SK-MEL-5 (cell line): ENCODE data around the gene OSGIN1. TPM values are rescaled to one million over a fixed set of nuclear protein-coding genes. Genes with fewer than 3 reads are reported as not detected.

Source experiments
- DNase-seq: peaks from one replicate; pipeline ENCODE4 v3.0.0-alpha.2; 2016; ENCODE audit warnings: low read depth, low spot score
- in situ Hi-C: cut with HindIII; loops from 2 replicates; pipeline ENCODE4 v1.10.0; 2016; ENCODE audit warnings: low sequenced_read_pairs, high pct_unique_total_duplicates, low pct_unique_long_range_greater_than_20kb
- polyA plus RNA-seq, 2 experiments: library from polyadenylated mRNA; depleted of rRNA; stranded (reverse); fragments of >200 nt; gene quantifications; 2 replicates each; pipeline ENCODE4 v1.2.3, GENCODE V29; 2015
- total RNA-seq: library from RNA; depleted of rRNA; stranded (reverse); fragments of >200 nt; shearing (Covaris generic); gene quantifications from 2 replicates; pipeline ENCODE4 v1.2.3, GENCODE V29; 2014; rRNA removed

The OSGIN1 gene, protein sequence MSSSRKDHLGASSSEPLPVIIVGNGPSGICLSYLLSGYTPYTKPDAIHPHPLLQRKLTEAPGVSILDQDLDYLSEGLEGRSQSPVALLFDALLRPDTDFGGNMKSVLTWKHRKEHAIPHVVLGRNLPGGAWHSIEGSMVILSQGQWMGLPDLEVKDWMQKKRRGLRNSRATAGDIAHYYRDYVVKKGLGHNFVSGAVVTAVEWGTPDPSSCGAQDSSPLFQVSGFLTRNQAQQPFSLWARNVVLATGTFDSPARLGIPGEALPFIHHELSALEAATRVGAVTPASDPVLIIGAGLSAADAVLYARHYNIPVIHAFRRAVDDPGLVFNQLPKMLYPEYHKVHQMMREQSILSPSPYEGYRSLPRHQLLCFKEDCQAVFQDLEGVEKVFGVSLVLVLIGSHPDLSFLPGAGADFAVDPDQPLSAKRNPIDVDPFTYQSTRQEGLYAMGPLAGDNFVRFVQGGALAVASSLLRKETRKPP
- 88.5 and 90.9 TPM in 2 replicates for total RNA-seq
- 134 and 146 TPM in 2 replicates for polyA plus RNA-seq (2015; cell fraction: cytosol; rRNA removed)
- 147 and 184 TPM in 2 replicates for polyA plus RNA-seq (2015; cell fraction: nucleus; rRNA removed)

DNA sequence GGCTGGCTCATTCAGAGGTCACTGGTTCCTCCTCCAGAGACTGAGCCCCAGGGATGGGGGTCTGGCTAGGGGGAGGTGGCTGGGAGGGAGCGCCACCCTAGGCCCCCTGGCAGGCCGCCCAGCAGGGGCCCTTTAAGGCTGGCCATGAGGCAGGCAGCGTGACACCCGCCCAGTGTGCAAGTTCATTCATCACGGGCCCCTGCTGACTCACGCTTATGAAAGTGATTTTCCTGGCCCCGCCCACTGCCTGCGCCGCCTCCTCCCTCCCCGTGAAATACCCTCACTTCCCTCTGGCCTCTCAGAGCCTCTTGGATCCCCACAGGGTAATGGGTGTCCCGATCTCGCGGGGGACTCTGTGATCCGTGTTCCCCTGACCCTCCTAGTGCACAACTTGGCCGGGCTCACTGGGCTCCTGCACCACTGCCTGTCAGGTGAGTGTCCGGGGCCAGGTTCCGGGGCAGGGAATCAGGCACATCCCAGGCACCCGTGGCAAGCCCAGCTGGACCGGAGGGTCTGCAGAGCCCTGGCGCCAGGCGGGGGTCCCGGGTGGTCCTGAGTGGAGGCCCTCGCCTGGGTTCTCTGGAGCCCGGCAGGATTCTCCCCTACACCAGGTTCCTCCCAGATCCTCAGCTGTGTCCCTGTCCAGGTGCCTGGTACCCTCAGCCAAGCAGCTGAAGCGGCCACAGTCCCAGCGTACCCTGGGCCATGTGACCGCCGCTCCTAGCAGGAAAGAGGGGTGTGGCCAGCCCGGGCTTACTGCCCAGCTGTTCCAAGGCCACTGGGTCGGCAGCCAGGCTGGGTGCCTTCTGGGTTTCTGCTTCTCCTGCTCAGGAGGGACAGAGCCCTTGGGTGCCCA, at the start of gene OSGIN1:
OSGIN1 (plus strand) TSS at position 301 of the 856 bp plus-strand sequence. CDS start 4,432 bp downstream, outside the sequence.
- in situ Hi-C loops: no loop called here
- peak; percentile 96 for DNase-seq

DNA sequence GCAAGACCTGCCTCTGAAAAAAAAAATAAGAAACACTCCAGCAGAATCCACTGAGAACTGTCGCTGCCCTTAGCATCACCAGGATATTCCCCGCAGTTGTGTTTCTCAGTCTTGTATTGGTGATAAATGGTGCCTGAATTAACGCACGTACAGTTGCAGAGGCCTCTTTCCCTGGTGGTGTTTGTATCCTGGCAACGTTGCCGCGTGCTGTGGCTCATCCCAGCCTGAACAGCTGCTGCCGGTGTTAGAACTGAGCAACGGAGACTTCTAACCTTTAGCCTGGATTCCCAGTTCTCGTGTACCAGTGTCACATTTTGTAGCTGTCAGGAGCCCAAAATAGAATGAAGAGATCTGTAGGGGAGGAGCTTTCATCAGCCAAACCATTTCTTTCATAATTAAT, 49.3 kb upstream of the OSGIN1 start:
- in situ Hi-C loops: no loop called here
- DNase-seq: no peak

DNA sequence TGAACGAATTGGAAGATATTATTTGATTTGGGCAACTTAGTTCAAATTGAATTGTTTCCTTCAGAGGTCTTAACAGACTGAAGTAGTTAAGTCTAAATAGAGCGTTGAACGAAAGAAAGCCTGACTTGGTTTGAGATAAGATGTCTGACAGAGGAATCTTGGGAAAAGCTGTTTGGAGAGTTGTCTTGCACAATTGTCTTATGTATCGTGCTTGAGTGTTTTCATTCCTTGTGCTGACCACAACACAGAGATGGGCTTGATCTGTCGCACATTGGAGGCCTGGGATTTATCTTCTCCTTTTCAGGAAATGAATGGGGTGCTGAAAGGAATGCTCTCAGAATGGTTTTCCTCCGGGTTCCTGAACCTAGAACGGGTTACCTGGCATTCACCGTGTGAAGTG, 46.4 kb upstream of the OSGIN1 start:
- in situ Hi-C loops: no loop called here
- DNase-seq: no peak

DNA sequence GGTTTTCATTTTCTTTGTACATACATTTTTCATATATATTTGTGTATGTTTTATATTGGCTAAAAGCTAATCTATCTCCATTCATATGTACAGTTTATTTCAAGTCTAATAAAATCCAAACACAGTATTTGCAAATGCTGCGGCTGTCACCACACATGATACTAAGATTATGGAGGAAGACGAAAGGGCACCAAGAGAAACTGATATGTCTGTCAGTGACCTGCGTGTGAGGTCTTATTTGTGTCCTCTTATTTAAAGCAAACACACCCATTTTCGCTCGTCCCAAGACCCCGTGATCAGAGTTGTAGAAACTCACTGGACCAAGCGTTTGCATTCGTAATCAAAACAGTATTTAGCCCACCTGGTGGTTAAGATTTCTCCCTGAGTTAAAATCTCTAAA, 45.9 kb upstream of the OSGIN1 start:
- in situ Hi-C loops: no loop called here
- no peak for DNase-seq

DNA sequence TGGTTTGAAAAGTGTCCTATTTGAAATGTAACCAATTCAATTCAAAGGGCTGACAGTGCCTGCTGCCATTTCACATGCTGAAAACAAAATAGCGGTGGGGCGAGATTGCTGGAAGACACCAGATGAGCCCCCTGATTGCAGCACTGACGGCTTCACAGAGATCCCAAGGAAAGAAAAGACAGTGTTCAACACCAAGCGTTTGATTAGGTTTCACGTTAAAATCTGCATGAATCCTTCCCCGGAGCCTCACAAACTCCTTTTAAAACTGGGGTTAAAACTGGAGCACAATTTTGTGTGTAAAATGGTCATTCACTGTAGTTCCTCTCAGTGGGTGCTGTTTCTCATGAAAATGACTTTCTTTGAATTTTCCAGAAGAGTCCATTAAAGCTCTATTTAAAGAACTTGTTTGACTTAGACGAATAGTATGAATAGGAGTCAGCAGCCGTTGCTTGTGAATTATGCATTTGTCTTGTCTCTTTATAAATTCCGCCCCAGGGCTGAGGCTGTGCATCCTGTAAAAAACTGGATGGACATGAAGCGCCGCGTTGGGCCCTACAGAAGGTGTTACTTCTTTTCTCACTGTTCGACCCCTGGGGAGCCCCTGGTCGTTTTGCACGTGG, 45.3 kb upstream of the OSGIN1 start:
- in situ Hi-C loops: no loop called here
- DNase-seq: peak; percentile 79

DNA sequence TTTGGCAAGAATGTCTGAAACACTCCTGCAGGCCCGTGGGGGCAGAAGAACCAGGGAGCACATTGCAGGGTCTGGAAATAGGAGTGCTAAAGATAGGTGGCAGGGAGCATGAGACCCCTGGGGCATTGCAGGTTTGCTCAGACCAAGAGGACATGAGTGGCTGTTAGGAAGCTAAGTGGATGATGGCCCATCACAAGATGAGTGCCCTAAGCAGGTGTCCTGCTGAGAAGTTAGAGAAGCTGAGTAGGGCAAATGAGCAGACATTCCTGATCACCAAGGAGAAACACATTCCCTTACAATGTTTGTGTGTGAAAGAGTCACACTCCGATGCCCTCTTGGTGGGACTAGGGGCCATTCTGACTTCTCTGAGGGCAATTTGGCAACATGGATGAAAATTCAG, 44.2 kb upstream of the OSGIN1 start:
- in situ Hi-C loops: no loop called here
- no peak for DNase-seq

DNA sequence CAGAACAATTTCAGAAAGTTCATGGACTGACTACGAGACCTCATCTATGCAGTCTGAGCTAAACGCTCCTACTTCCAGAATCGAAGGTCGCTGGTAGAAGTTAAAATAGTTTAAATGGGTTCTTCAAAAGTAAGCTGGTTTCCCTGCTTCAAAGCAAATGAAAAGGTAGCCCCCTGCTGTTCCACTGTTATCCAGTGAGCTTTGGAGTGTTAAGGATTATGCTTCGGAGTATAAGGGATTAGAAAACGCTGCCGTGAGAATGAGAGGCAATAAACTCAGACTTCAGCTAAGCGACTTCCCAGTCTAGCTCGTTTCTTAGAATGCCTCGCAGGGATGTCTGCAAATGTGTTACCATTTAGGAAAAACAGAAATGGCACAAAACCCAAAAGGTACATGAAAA, 41.8 kb upstream of the OSGIN1 start:
- in situ Hi-C loops: no loop called here
- no peak for DNase-seq

DNA sequence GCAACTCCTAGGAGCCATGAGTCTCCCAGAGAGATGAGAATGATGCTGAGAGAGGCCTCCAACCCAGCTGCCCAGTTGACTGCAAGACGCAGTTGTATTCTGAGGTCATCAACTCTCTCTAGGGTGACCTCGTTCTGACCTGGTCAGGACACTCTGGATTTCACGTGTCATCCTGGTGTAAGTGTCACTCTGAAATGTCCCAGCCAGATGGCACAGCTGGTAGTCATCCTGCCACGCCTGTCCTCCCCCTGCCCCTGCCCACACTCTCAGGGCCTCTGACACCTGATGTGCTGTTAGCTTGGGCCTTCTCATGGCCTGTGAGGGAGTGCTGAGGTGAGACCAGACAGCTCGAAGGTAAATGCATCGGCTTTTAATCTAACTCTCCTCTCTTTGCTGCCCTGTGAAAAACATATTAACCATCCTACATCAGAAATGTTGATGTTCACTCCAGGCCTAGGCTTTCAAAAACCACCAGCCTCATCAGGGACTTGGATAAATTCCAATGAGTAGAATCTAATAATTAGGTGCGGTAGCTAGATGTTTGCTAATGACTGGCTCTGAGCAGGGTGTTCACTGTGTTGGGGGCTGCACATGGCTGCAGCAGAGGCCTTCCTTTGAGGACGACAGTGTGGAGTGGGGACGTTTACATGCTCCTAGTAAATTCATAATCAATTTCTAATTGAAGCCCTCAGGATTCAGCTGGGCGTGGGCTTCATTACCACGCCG, 40.4 kb upstream of the OSGIN1 start:
- in situ Hi-C loops: no loop called here
- no peak for DNase-seq

DNA sequence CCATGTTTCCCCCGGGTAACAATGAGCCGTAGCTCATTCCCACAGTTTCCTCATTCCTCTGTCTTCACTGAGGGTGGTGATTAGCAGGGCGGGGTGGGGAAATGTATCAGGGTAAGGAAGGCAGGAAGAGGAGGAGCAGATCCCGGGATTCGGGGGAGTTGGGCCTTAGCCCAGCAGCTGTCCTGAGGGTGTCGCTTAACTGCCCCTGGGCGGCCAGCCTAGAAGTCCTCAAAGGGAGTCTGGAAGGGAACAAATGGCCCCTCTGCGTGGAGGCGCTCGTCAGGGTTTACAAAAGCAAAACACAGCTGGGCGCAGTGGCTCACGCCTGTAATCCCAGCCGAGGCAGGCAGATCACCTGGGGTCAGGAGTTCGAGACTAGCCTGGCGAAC, 39.8 kb upstream of the OSGIN1 start:
- DNase-seq: no peak
- in situ Hi-C loops: no loop called here

DNA sequence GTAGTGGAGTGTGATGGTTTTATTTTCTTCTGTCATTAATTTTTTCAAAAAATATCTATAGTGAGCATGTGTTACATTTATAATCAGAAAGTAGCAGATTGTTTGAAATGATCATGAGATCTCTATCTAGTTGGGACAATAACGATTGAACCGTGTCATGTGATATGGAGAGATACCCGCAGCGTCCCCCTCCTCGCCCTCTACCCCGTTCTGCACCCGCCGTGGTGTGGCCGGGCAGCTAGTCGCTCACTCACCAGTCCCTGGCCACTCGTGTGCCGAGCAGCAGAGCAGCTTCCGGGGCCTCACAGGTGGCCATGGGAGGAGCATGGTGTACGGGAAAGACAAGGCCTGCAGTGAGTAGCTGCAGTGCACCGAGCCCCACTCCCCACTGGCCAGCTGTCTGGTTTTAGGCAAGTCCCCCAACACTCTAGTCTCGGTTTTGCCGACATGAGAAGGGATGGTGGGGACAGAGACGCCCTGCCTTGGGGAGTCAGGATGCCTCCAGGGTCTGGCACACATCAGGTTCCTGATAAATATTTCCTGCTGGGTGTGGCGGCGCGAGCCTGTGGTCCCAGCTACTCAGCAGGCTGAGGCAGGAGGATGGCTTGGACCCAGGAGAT, 38.8 kb upstream of the OSGIN1 start:
- DNase-seq: no peak

DNA sequence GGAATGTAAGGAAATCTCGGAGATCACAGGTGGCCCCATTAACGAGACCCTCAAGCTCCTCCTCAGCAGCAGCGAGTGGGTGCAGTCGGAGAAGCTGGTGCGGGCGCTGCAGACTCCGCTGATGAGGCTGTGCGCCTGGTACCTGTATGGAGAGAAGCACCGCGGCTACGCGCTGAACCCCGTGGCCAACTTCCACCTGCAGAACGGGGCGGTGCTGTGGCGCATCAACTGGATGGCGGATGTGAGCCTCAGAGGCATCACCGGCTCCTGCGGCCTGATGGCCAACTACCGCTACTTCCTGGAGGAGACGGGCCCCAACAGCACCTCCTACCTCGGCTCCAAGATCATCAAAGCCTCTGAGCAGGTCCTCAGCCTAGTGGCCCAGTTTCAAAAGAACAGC, 38.0 kb upstream of the OSGIN1 start:
- no peak for DNase-seq
- in situ Hi-C loops: no loop called here

More for the DNA sequence above, 38.8 kb upstream of the OSGIN1 start:
- in situ Hi-C loops: no loop called here

DNA sequence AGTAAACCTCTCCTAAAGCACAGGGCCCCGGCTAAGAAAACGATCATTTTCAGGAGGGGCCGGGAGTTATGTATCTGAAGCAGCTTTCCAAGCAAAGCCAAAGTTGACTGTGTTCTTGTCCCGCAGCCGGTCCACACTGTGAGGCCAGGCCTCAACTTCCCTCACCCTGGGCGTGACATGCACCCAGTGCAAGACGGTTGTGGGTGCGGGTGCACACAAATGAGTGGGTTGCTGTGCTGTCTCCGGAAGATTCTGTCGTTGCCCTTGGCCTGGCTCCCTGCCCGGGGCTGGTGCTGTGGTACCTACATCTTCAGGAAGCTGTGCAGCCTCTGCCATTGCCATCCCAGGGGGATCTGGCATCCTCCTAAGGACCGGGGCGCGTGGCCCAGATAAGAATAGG, 37.5 kb upstream of the OSGIN1 start:
- no peak for DNase-seq
- in situ Hi-C loops: no loop called here

DNA sequence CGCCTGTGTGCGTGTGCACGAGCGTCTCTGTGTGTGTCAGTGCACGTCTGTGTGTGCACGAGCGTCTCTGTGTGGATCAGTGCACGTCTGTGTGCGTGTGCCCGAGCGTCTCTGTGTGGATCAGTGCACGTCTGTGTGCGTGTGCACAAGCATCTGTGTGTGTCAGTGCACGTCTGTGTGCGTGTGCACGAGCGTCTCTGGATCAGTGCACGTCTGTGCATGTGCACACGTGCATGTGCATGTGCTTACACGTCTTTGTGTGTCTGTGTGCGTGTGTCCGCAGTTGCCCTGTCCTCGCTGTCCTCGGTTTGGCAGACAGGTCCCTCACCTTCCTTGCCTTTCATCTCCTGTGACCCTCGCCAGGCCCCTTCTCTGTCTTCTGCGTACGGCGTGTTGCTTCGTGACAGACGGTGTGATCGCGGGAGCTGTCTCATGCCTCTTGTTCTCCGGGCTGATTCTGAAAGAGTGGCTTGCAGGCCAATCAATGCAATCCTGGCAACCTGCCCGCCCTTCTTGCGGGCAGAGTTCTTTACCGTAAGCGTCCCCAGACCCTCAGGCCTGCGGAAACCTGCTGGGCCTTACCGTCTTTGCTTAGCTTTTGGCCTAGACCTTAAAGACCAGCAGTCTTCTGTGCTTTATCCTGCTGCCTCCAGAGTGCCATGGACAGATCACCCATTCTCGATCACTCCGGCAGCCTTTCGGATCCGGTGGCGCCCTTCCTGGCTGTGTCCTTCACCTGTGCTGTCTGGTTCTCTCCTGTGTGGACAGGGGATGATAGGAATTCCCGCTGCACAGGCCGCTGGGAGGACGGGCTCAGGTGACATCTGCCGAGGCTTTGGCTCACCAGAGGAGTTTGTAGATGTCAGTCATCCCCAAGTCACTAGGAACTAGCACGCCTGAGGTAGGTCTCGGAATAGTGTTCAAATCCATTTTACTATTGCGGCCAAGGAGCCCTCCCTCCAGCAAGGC, 35.6 kb upstream of the OSGIN1 start:
- DNase-seq: no peak
- in situ Hi-C loops: no loop called here

DNA sequence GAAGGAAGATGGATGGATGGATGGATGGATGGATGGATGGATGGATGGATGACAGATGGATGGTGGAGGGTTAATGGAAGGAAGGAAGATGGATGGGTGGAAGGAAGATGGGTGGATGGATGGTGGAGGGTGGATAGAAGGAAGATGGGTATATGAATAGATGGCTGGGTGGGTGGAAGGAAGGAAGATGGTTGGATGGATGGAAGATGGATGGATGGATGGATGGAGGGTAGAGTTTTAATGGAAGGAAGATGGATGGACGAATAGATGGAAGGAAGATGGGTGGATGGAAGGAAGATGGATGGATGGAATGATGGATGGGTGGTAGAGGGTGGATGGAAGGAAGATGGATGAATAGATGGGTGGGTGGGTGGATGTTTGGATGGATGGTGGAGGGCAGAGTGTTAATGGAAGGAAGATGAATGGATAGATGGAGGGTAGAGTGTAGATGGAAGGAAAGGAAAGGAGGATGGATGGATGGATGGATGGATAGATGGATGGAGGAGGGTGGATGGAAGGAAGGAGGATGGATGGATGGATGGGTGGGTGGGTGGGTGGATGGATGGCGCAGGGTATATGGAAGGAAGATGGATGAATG, 32.0 kb upstream of the OSGIN1 start:
- in situ Hi-C loops: no loop called here
- DNase-seq: no peak

DNA sequence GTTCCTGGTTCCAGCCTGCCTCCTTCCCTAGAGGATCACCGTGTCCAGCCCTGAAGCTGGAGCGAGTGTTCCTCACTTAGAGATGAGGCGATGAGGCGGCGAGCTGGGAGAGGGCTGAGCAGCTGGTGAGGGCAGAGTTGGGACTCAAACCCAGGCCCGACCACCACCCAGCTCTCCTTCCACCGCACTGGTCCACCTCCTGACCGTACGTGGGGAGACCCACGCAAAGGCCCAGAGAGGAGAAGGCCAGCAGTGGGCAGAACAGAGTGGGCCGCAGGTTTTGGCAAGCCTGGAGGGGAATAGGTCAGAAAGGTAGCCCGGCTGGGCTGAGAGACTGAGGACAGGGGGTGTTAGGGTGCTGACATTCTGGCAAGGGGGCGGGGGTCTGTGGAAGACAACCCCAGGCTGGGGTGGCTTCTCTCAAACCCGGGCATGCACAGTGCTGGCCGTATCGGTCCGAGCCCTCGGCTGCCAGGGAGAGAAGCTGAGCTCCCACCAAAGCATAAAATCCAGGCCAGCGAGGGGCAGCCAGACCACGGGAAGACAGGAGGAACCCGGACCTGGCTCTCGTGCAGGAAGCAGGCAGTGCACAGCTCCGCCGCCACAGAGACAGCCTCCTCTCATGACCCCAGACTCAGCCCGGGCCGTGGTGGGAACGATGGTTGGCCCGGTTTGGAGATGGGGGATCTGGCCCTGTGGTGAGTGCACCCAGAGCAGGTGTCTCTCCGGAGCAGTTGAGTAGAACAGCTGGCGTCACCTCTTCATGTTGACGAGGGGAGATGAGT, 29.3 kb upstream of the OSGIN1 start:
- DNase-seq: no peak
- in situ Hi-C loops: no loop called here
